Smooth muscle cell (in vitro differentiated cells): ENCODE measurements around the gene CCDC6. TPM values are rescaled to one million over a fixed set of nuclear protein-coding genes. Genes with fewer than 3 reads are reported as not detected.

ENCODE experiments used
- DNase-seq: peaks from one replicate; lab custom pipeline; 2025; ENCODE audit not compliant: unreplicated experiment; lab: John Stamatoyannopoulos, UW
- H2AFZ ChIP-seq: fragments of 200-600 bp; sonication (generic); 2 replicates; pipeline ENCODE4 v1.6.0; 2016; ENCODE audit warnings: antibody characterized with exemption, low read depth, mild to moderate bottlenecking
- H3F3A ChIP-seq: fragments of 200-600 bp; sonication (generic); 2 replicates; pipeline ENCODE4 v1.6.0; 2017; ENCODE audit warnings: antibody characterized with exemption, low read depth
- H3K27ac ChIP-seq: fragments of 200-600 bp; sonication (generic); 2 replicates; pipeline ENCODE4 v1.5.1; 2016; ENCODE audit warnings: low read depth, mild to moderate bottlenecking
- H3K27me3 ChIP-seq: fragments of 200-600 bp; sonication (generic); 2 replicates; pipeline ENCODE4 v1.6.1; 2016; ENCODE audit warnings: low read depth, mild to moderate bottlenecking
- H3K36me3 ChIP-seq: fragments of 200-600 bp; sonication (generic); 2 replicates; pipeline ENCODE4 v1.5.1; 2016; ENCODE audit warnings: low read depth
- H3K4me1 ChIP-seq: fragments of 200-600 bp; sonication (generic); 2 replicates; pipeline ENCODE4 v1.5.1; 2016; ENCODE audit warnings: low read depth
- H3K4me2 ChIP-seq: fragments of 200-600 bp; sonication (generic); 2 replicates; pipeline ENCODE4 v1.6.0; 2016; ENCODE audit warnings: mild to moderate bottlenecking
- H3K4me3 ChIP-seq: fragments of 200-600 bp; sonication (generic); 2 replicates; pipeline ENCODE4 v1.5.1; 2016; ENCODE audit warnings: mild to moderate bottlenecking
- H3K79me2 ChIP-seq: fragments of 200-600 bp; sonication (generic); 2 replicates; pipeline ENCODE4 v1.6.0; 2016; ENCODE audit warnings: low read depth, mild to moderate bottlenecking
- H3K9ac ChIP-seq: fragments of 200-600 bp; sonication (generic); 2 replicates; pipeline ENCODE4 v1.6.0; 2016; ENCODE audit warnings: low read depth
- H3K9me3 ChIP-seq: fragments of 200-600 bp; sonication (generic); replicated peaks from 2 replicates; pipeline ENCODE4 v1.5.1; 2016; ENCODE audit warnings: low read depth
- H4K20me1 ChIP-seq: fragments of 200-600 bp; sonication (generic); 2 replicates; pipeline ENCODE4 v1.6.0; 2016; ENCODE audit warnings: low read depth
- CTCF ChIP-seq: fragments of 200-600 bp; sonication (generic); IDR thresholded peaks from 2 replicates; pipeline ENCODE4 v1.5.1; 2017; ENCODE audit warnings: borderline replicate concordance, mild to moderate bottlenecking, antibody characterized with exemption; ENCODE audit not compliant: insufficient read depth, poor library complexity, severe bottlenecking
- WGBS: methylation state at CpG from one replicate; pipeline ENCODE4 v1.1.7; 2016; ENCODE audit warnings: low lambda C conversion rate; 5-methylcytosine and 5-hydroxymethylcytosine counted together
- polyA plus RNA-seq: library from polyadenylated mRNA; unstranded; fragments of >200 nt; fragmentation: Nextera tagmentation; extraction: Ambion mirVana; gene quantifications from 2 replicates; pipeline ENCODE4 v1.2.1, GENCODE V29; 2016
- total RNA-seq: library from RNA; depleted of rRNA; stranded (reverse); fragments of >200 nt; gene quantifications from 2 replicates; pipeline ENCODE4 v1.2.3, GENCODE V29; 2014

CCDC6 gene
- total and polyA plus RNA-seq, 2 experiments from 2014 or later, result 15.3 to 36.8 TPM

- no peak for DNase-seq
- Histone ChIP-seq H3F3A (no peaks in the 10 kb centered on the region), H3K9ac (no peak overlapping the region), H3K4me2 (no peak overlapping the region), H3K4me3 (no peak overlapping the region), H4K20me1 (peaks cover 100% of the 10 kb centered on the region), H3K27ac (no peak overlapping the region), H3K9me3 (no peaks in the 10 kb centered on the region), H3K36me3 (no peaks in the 10 kb centered on the region), H2AFZ (no peak overlapping the region), H3K27me3 (no peaks in the 10 kb centered on the region), H3K4me1 (peaks cover 15% of the 10 kb centered on the region), H3K79me2 (peaks cover 97% of the 10 kb centered on the region)
- TF ChIP-seq CTCF, result no peak
- 90% methylated on average over 6 of the region's 6 CpGs for WGBS
Observed at GRCh38 chr10:59898125-59898835, 8.1 kb downstream of the CCDC6 start.

- no peak overlapping the region for H2AFZ ChIP-seq
- H3K36me3 ChIP-seq, result no peaks in the 10 kb centered on the region
- H3K27ac ChIP-seq, result no peak overlapping the region
- peaks cover 15% of the 10 kb centered on the region for H3K4me1 ChIP-seq
- H3K79me2 ChIP-seq, result peaks cover 97% of the 10 kb centered on the region
- no peaks in the 10 kb centered on the region for H3K27me3 ChIP-seq
- no peaks in the 10 kb centered on the region for H3K9me3 ChIP-seq
- H4K20me1 ChIP-seq, result peaks cover 100% of the 10 kb centered on the region
- TF ChIP-seq CTCF, result no peak
- no peak overlapping the region for H3K9ac ChIP-seq
- peak overlapping the region; percentile 9 for H3K4me2 ChIP-seq
- no peaks in the 10 kb centered on the region for H3F3A ChIP-seq
- 90% methylated on average over 1 of the region's 1 CpG for WGBS
- no peak for DNase-seq
- H3K4me3 ChIP-seq, result no peak overlapping the region
Observed at GRCh38 chr10:59896191-59896590, 10.2 kb downstream of the CCDC6 start.

GRCh38 chr10:59895629-59896116 lies 10.7 kb downstream of the CCDC6 start:
- no peak for TF ChIP-seq CTCF
- H3K4me1 ChIP-seq, result peaks cover 15% of the 10 kb centered on the region
- no peaks in the 10 kb centered on the region for H3K27me3 ChIP-seq
- H3K4me3 ChIP-seq, result no peak overlapping the region
- peak overlapping the region; percentile 40 for H3K27ac ChIP-seq
- H3K9me3 ChIP-seq, result no peaks in the 10 kb centered on the region
- no peak overlapping the region for H3K9ac ChIP-seq
- no peaks in the 10 kb centered on the region for H3F3A ChIP-seq
- H3K79me2 ChIP-seq, result peaks cover 96% of the 10 kb centered on the region
- no peaks in the 10 kb centered on the region for H3K36me3 ChIP-seq
- no peak overlapping the region for H2AFZ ChIP-seq
- H4K20me1 ChIP-seq, result peaks cover 100% of the 10 kb centered on the region
- H3K4me2 ChIP-seq, result peak overlapping the region; percentile 9
- WGBS, result 47% methylated on average over 10 of the region's 10 CpGs
- no peak for DNase-seq

- Histone ChIP-seq H4K20me1 (peaks cover 100% of the 10 kb centered on the region), H3K4me3 (no peak overlapping the region), H3K27me3 (no peaks in the 10 kb centered on the region), H3K36me3 (no peaks in the 10 kb centered on the region), H3K9ac (no peak overlapping the region), H3K4me2 (no peak overlapping the region), H3K4me1 (peaks cover 15% of the 10 kb centered on the region), H3K9me3 (no peaks in the 10 kb centered on the region), H3K27ac (no peak overlapping the region), H2AFZ (no peak overlapping the region), H3F3A (no peaks in the 10 kb centered on the region), H3K79me2 (peaks cover 95% of the 10 kb centered on the region)
- WGBS, result 48% methylated on average over 4 of the region's 4 CpGs
- no peak for TF ChIP-seq CTCF
- no peak for DNase-seq
Observed at GRCh38 chr10:59894114-59894513, 12.2 kb downstream of the CCDC6 start.
